ENCODE data around the gene HCFC1R1.

HCFC1R1 gene

GRCh38 chr16:2973605-2974318, 50.0 kb downstream of the HCFC1R1 start:
- H3K4me3 ChIP-seq (ENCODE audit: low read depth, low read length) = no peak overlapping the region
- DNase-seq (ENCODE audit: low read depth) = no peak
- TF ChIP-seq MYC (IDR thresholded peaks at IDR 0.05; ENCODE audit: low read depth, low read length) (no peak), CTCF (IDR thresholded peaks at IDR 0.05; ENCODE audit: low read depth, low read length) (no peak)

GRCh38 chr16:2973093-2973492, 50.6 kb downstream of the HCFC1R1 start:
- no peak for DNase-seq (ENCODE audit: low read depth)
- H3K4me3 ChIP-seq (ENCODE audit: low read depth, low read length) = no peak overlapping the region
- TF ChIP-seq POLR2A (IDR thresholded peaks at IDR 0.05; ENCODE audit: extremely low read depth, insufficient read length) (no peak), MYC (IDR thresholded peaks at IDR 0.05; ENCODE audit: low read depth, low read length) (no peak), CTCF (IDR thresholded peaks at IDR 0.05; ENCODE audit: low read depth, low read length) (no peak), MAX (IDR thresholded peaks at IDR 0.05; ENCODE audit: low read depth, low read length) (no peak)

All from NB4 (cell line).